Stimulated activated CD4-positive, alpha-beta T cell treated with anti-CD3 and anti-CD28 coated beads, Interleukin-2, amount 100 ng/mL, for 24 hours (primary cell): Measurements from ENCODE around the gene C5orf15.

Experiments
- DNase-seq, 2 donors: peaks; one replicate each; pipeline ENCODE4 v3.0.0-alpha.2; 2020

Gene C5orf15

GRCh38 chr5:133968204-133968980 lies at the start of gene C5orf15:
TSS of gene C5orf15 (minus strand) at chr5:133968625. CDS start at chr5:133968584, 41 bp downstream.
- peak; percentile 91 to 94 for DNase-seq

DNA sequence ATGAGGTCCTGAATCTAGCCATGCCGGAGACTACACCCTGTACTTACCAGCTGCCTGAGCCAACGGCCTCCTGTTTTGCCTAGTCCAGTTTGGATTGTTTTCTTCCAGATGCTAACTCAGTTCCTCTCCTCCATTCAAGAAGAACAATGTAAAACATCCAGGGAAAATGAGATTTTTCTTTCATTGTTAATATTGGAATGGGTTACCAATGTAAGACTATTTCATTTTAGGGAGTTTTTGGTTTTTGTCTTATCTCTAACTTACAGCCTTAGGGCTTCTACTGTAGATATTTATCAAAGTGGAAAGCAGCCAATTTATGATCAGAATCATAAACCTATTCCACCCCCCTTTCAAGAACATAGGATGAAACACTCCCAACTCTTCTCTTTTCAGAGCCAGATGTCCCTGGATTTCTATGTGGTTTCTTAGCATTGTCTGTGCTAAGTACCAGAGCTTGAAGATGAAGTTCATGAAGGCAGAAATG lies 39.9 kb upstream of the C5orf15 start:
- no peak for DNase-seq

DNA sequence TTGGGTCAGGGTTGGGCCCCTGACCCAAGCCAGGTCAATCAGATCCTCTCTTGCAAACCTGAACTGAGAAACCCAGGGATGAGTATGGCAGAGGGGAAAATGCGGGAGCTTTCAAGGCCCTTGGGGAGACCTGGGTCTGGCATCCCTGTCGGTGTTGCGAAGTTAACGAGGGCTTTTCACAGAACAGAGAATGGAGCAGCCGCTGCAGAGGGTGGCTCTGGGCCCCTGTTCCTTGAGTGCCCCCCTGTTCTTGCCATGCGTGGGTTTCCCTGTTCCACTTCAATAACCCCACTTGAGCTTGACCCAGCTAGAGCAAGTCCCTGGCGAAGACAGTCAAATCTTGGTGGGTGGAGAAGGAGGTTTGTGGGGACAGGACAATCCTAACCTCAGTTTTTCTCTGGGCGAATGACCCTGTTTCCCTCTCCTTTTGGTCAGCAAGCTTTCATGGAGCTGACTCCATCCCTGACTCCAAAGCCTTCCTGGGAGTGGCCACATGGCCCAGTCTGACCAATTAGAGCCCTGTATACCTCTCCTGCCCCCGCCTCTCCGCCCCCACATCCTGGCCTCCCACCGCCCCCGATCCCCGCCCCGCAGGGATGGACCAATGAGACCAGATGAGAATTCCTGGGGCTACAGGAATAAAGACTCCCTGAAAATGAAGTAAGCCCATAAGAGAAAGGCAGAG lies 39.3 kb upstream of the C5orf15 start:
- DNase-seq = no peak

- no peak for DNase-seq
These were observed 37.7 kb upstream of the C5orf15 start for GRCh38 chr5:134006115-134006514.

GRCh38 chr5:134005417-134006061 lies 37.1 kb upstream of the C5orf15 start:
- DNase-seq = peak in 1 of 2 donors; percentile 51

DNA sequence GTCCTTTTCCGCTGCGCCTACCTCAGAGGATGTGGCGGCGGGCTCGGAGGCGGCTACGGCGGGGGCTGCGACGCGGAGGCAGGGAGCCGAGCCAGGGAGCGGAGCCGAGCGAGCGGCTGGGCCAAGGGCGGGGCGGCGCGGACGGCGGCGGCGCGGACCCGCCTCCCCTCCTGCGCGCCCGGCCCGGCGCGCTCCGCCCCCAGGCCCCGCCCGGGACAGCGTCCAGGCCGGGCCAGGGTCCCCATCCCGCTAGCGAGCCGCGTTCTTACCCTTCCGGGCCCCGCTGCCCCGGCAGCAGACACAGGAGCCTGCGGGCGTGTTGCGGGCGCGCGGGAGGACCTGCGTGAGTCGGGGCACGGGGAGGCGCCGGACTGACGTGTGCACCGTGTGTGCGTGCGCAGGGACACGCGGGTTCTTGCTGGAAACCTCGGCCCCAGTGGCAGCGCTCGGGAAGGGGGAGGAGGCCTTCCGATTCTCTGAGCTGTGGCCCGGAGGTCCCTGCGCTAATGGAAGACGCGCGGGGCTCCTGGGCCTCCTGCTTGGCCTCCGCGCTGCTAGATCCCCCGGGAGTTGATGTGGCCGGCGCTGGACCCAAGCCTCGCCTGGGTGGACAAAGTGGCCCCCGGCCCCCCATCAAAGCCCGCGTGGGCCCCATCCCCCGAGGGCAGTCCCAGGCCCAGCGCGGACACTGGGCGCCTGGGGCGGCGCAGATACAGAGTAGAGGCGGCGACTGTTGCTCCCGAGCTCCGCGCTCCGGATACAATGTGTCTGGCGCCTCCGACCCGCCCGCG lies 36.4 kb upstream of the C5orf15 start, which contains the start of gene VDAC1:
Gene VDAC1 (minus strand): TSS at position 350 of the 791 bp plus-strand sequence. CDS start 11,963 bp downstream, outside the sequence.
- DNase-seq = peak; percentile 80 to 82

DNA sequence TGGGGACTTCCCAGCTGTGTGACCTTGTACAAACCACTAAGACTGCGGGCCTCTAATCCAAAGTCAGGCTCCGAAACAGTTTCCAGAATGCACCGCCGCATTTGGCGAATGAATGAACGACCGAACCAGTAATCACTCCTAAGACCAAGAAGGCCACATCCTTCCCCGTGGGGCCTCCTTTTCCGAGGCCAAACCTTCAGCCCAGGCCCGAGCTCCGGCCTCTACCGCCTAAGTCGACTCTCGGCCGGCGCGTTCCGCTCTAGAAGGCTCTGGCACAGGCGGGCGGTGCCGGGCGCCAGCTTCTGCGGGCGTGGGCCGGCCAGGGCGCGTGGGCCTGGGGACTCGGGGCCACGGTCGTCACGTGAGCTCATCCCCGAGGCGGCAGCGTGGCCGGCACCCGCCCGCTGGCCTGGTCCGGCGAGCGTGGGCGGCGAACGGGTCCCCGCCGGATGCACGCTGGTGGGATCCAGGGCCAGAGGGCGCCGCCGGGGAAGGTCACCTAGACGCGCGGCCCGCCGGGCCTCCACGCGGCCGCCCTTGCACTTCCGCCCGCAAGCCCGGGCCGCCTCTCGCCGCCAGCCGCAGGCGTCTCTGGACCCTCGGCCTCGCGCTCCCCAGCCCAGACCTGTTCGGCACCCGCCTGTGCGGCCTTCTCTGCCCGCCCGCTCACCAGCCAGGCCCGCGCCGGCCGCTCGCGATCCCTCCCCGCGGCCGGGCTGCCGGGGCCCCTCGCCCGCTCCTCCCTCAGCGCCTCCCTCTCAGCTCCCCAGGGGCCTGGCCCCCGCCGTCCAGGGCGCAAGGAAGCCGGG lies 35.6 kb upstream of the C5orf15 start:
- peak; percentile 61 to 63 for DNase-seq

GRCh38 chr5:134003064-134003816 lies 34.8 kb upstream of the C5orf15 start:
- DNase-seq = peak; percentile 59 to 61

- DNase-seq = no peak
These were observed 33.7 kb upstream of the C5orf15 start for GRCh38 chr5:134001938-134002731.

- no peak for DNase-seq
These were observed 32.5 kb upstream of the C5orf15 start for GRCh38 chr5:134000696-134001453.

DNA sequence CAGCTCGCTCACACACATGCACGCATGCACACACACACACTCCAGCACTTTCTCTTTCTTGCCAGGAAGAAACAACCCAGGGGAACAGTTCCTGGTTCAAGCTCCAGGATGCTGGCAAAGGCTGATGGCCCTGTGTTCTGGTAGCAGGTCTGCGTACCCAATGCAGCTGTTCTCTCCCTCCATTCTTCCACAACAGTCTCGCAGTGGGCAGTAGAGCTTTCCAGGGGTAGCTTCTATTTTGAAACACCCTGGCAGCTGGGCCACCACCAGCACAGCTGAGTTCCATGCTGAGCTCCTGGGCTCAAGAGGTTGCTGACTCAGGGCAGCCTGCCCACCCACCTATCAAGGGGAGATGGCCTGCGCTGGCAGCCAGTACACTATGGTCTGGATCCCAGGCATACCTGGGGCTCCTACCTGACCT lies 31.7 kb upstream of the C5orf15 start:
- DNase-seq = no peak

DNA sequence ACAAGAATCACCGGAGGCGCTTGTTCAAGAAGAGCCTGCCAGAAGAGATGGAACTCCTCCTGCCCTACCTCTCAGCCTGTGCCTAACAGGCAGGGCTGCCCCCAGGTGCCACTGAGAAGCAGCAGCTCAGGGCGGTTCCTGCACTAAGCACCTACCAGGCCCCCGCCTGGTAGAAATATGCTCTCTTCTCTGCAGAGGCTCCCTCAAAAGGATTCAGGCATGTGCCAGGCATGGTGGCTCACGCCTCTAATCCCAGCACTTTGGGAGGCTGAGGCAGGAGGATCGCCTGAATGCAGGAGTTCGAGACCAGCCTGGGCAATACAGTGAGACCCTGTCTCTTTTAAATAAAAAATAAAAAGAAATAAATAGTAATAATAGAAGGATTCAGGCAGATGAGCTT lies 30.4 kb upstream of the C5orf15 start:
- DNase-seq = no peak

DNA sequence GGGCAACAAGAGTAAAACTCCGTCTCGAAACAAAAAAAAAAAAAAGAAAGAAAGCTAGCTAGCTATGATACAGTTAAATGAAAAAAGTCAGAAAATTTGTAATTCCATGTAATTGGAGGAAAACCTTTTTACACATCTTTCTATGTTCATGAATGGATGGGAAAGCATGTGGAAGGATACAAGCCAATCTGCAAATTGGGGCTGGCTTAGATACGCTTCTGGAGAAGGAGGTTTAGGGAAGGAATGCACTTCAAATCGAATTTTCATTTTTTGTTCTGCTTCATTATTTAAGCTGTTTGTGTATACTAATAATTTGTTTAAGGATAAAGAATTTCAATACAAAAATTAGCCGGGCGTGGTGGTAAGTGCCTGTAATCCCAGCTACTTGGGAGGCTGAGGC lies 29.6 kb upstream of the C5orf15 start:
- no peak for DNase-seq

- DNase-seq = no peak
These were observed 28.3 kb upstream of the C5orf15 start for GRCh38 chr5:133996683-133997252.

DNA sequence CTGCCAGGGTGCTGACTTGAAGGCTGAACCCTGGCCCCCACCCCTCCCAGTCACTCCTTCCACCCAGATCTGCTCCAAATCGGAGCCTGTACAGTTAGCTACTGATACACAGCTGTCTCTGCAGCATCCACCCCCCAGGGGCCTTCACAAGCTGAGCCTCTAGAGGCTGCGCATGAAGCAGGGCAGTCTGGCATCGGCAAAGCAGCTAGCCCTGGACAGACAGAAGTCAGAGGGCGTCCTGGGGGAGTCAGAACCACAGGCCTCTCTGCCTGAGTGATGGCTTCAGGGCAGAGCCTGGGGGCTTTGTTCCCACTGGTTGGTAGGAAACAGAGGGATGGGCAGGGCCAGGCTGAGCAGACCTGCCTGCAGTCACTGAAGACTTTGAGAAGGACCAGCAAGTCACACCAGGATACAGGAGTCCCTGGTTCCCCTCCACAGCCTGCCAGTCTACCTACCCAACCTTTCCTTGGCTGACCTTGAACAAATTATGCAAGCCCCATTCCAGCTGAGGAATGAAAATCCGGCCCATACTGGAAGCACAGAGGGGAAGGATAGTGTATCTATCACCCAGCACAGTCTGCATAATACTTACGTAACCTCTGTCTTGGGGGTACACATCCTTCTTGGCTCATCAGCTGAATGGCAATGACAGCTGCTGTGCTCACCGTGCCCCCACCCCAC lies 27.6 kb upstream of the C5orf15 start:
- no peak for DNase-seq

DNA sequence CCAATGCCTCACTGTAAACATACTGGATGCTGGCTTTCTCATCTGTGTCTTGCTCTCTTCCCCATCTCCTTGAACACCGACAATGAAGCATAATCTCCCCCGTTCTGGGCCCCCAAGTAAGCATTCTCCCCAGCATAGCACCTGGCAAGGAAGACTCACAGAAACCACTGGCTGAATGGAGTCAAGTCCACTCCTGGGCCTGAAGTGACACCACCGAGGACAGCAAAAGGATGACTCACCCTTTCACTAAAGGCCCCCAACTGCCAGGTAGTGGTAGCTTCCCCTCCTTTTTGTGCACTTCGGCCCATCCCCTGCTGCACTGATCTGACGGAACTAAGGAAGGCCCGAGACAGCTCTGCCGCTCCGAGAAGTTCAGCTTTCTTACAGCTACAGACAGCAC lies 26.9 kb upstream of the C5orf15 start:
- DNase-seq = no peak

DNA sequence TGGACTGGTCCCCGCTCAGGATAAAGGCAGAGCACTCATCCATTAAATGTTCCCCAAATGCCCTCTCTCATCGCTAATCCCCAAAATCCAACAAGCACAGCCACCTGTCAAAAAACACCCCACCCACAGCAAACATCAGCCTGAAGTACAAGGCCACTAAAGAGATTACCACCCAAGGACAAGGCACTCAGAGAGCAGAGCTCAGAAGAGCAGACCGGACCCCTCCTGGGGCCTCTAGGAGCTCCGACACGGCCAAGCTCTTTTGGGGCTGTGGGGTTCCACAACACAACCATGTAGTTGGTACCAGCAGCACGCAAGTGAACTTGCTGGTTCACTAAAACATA lies 26.5 kb upstream of the C5orf15 start:
- no peak for DNase-seq

DNA sequence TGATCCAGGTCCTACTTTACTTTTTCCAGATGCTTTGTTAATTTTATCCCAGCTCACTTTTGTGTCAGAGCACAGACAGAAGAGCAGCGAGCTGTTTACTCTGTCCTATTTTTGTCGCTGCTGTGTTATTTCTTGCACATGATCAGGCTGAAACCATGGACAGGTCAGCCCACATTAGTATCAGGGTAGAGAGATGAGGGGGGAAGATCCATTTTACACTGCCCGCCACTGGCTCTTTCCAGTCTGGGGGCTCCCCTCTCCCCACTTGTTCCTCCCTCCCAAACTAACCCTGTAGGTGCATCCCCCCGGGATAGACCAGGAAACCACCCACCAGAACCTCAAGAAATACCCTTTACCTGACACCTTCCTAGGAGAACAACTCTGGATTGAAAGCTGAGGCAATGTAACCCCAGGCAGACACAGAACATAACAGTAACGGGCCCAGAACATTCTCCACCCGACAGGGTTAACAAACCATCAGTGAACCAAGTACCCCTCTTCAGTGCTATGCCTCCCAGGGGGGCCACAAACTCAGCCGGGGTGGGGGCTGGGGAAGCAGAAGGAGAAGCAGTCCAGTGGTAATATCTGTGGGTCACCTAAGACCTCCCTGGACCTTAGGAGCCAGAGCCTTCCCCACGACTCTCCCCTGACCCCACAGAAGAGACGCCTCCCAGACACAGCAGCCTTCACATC lies 26.0 kb upstream of the C5orf15 start:
- DNase-seq = no peak
